AG09319 (cell line): ENCODE results near the gene RAP1GAP2.

Experiments
- DNase-seq: peaks from one replicate; pipeline ENCODE4 v3.0.0-alpha.2; 2010; ENCODE audit warnings: low read depth; ENCODE audit errors: extremely low read depth
- CTCF ChIP-seq: IDR thresholded peaks from 2 replicates; pipeline ENCODE4 v1.5.1; 2011; ENCODE audit warnings: low read depth, mild to moderate bottlenecking, inconsistent platforms, low read length, moderate library complexity

The RAP1GAP2 gene

GRCh38 chr17:3020381-3020780, 224.1 kb downstream of the RAP1GAP2 start:
- TF ChIP-seq CTCF = no peak
- DNase-seq = no peak

GRCh38 chr17:3022197-3022596, 226.0 kb downstream of the RAP1GAP2 start:
- DNase-seq = no peak
- TF ChIP-seq CTCF = no peak

GRCh38 chr17:3024346-3024745, 228.1 kb downstream of the RAP1GAP2 start:
- DNase-seq = no peak
- TF ChIP-seq CTCF = no peak

GRCh38 chr17:3025421-3026124, 229.3 kb downstream of the RAP1GAP2 start:
- DNase-seq = no peak
- TF ChIP-seq CTCF = no peak

GRCh38 chr17:3026125-3026855, 230.1 kb downstream of the RAP1GAP2 start:
- DNase-seq = no peak
- no peak for TF ChIP-seq CTCF

GRCh38 chr17:3026856-3027751, 230.9 kb downstream of the RAP1GAP2 start:
- no peak for DNase-seq
- TF ChIP-seq CTCF = no peak
